Thyroid gland (tissue), 4 donors: ENCODE data around the gene RBFA. TPM values are rescaled to one million over a fixed set of nuclear protein-coding genes. Genes with fewer than 3 reads are reported as not detected.

Source experiments
- DNase-seq, 2 donors: peaks; one replicate each; pipeline ENCODE4 v3.0.0-alpha.2; 2019
- H3K27ac ChIP-seq, 3 donors: fragments of 200-600 bp; sonication (generic); 1 replicate in 2 of 3; 2 replicates in 1 of 3; pipeline ENCODE4 v1.5.1; 2016 to 2019; ENCODE audit warnings: mild to moderate bottlenecking in 1 of 3, moderate library complexity in 1 of 3
- H3K27me3 ChIP-seq: fragments of 200-600 bp; sonication (generic); one replicate; pipeline ENCODE4 v1.5.1; 2019
- H3K36me3 ChIP-seq, 2 donors: fragments of 200-600 bp; sonication (generic); one replicate each; pipeline ENCODE4 v1.5.1; 2016 to 2019
- H3K4me1 ChIP-seq, 2 donors: fragments of 200-600 bp; sonication (generic); one replicate each; pipeline ENCODE4 v1.5.1; 2017 to 2019
- H3K4me3 ChIP-seq, 3 donors: fragments of 200-600 bp; sonication (generic); replicated peaks in 1 of 3; 1 replicate in 2 of 3; 2 replicates in 1 of 3; pipeline ENCODE4 v1.5.1; 2016; ENCODE audit warnings: mild to moderate bottlenecking in 1 of 3
- H3K9me3 ChIP-seq: fragments of 200-600 bp; sonication (generic); one replicate; pipeline ENCODE4 v1.5.1; 2017
- POLR2A ChIP-seq, 2 donors: fragments of 450-650 bp; IDR thresholded peaks; one replicate each; pipeline ENCODE4 v1.6.1; 2017; ENCODE audit warnings: antibody characterized with exemption in 2 of 2, mild to moderate bottlenecking in 2 of 2, moderate library complexity in 1 of 2
- WGBS, 2 donors: methylation state at CpG; one replicate each; pipeline ENCODE4 v1.1.5; 2017; 5-methylcytosine and 5-hydroxymethylcytosine counted together
- intact Hi-C: fragments of 100-400 bp; cut with DNase I; formaldehyde crosslinking; loops from one replicate; pipeline ENCODE4 v1.15.1; 2023
- total RNA-seq, 4 donors: library from RNA; depleted of rRNA; stranded (reverse); fragments of >200 nt; gene quantifications; one replicate each; pipeline ENCODE4 v1.2.3, GENCODE V29; 2016
- TF ChIP-seq, protein P1 (sequence below), 6 experiments: fragments of 200-600 bp in 3 of 6; fragments of 450-650 bp in 3 of 6; sonication (generic) in 3 of 6; IDR thresholded peaks; one replicate each; pipeline ENCODE4 v1.5.1; 2016 to 2019; ENCODE audit warnings: antibody characterized with exemption in 6 of 6, mild to moderate bottlenecking in 2 of 6, inconsistent platforms in 1 of 6, moderate library complexity in 1 of 6

RBFA gene
- total RNA-seq, 4 donors from 2014 or later = 23.5 to 36.5 (median 35.2) TPM

GRCh38 chr18:80002468-80002867 is 31.8 kb upstream of the RBFA start:
- Histone ChIP-seq H3K9me3 (no peaks in the 10 kb centered on the region), H3K4me1 (no peaks in the 10 kb centered on the region), H3K27me3 (no peaks in the 10 kb centered on the region), H3K4me3 (no peak overlapping the region), H3K27ac (no peak overlapping the region), H3K36me3 (no peaks in the 10 kb centered on the region)
- DNase-seq = no peak
- TF ChIP-seq POLR2A (IDR thresholded peaks at IDR 0.05) = no peak
- TF ChIP-seq, protein P1, sequence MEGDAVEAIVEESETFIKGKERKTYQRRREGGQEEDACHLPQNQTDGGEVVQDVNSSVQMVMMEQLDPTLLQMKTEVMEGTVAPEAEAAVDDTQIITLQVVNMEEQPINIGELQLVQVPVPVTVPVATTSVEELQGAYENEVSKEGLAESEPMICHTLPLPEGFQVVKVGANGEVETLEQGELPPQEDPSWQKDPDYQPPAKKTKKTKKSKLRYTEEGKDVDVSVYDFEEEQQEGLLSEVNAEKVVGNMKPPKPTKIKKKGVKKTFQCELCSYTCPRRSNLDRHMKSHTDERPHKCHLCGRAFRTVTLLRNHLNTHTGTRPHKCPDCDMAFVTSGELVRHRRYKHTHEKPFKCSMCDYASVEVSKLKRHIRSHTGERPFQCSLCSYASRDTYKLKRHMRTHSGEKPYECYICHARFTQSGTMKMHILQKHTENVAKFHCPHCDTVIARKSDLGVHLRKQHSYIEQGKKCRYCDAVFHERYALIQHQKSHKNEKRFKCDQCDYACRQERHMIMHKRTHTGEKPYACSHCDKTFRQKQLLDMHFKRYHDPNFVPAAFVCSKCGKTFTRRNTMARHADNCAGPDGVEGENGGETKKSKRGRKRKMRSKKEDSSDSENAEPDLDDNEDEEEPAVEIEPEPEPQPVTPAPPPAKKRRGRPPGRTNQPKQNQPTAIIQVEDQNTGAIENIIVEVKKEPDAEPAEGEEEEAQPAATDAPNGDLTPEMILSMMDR (IDR thresholded peaks at IDR 0.05) = no peak
- intact Hi-C loops = loop anchor here (10.0 kb wide), 1 partner anchor 52 kb away; no protein-coding TSS in a partner anchor
- WGBS, 2 donors = 91 to 97% methylated on average over 5 of the region's 5 CpGs

DNA sequence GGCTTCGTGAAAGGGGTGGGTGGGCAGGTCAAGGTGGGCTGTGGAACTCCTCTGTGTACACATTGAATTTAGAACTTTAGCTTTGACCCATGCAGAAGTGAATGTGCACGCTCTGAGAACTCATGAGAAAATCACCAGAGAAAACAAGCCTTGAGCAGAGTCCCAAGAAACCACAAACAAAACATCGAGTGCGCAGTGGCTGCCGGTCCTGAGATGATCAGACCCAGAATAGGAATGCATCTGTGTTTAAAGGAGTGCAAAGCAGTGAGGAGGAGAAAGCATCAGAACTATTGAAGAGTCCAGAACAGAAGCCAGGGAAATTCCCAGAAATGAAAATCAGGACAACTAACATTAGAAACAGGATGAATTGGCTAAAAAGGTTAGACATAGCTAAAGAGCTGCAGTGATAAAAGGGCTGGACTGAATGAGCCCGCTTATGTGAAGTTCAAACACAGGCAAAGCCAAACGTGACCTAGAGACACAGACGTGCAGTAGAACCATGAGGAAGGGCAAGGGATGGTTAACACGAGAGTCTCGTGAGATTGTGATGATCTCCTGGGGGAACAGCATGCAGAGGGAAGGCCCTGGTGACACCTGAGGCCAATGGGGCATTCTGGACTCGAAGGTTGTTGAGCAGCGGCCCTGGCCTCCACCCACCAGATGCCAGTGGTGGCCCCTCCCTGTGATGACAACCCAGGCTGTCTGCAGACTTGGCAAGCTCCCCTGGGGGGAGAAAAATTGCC is 29.5 kb upstream of the RBFA start:
- Histone ChIP-seq H3K9me3 (no peaks in the 10 kb centered on the region), H3K36me3 (no peaks in the 10 kb centered on the region), H3K27me3 (no peaks in the 10 kb centered on the region), H3K4me1 (no peaks in the 10 kb centered on the region), H3K27ac (no peak overlapping the region), H3K4me3 (no peak overlapping the region)
- DNase-seq = no peak
- TF ChIP-seq, protein P1 (IDR thresholded peaks at IDR 0.05) = no peak
- no peak for TF ChIP-seq POLR2A (IDR thresholded peaks at IDR 0.05)
- 76 to 77% methylated on average over 12 of the region's 12 CpGs for WGBS, 2 donors
- intact Hi-C loops = loop anchor here (10.0 kb wide), 1 partner anchor 50 kb away; no protein-coding TSS in a partner anchor

DNA sequence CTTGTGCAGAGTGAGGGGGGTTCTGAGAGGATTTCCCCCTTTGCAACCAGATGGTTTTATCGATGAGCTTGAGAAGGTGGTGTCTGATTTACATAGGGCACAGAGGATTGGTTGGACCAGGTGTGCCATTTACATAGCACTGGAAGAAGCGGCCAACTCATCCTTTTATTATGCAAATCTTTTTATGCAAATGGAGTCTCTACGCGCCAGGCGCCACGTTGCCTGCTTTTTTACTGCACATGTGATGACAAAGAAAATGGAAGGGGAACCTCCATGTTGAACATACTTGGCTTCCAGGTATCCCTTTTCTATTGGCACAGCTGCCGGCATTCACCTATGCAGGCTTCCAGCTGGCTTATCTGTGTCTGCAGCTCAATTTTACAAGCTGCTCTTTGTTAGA is 27.5 kb upstream of the RBFA start:
- WGBS, 2 donors = 67 to 75% methylated on average over 7 of the region's 7 CpGs
- Histone ChIP-seq H3K4me3 (no peak overlapping the region), H3K9me3 (no peaks in the 10 kb centered on the region), H3K4me1 (no peaks in the 10 kb centered on the region), H3K27me3 (no peaks in the 10 kb centered on the region), H3K27ac (no peak overlapping the region), H3K36me3 (no peaks in the 10 kb centered on the region)
- intact Hi-C loops = loop anchor here (10.0 kb wide), 1 partner anchor 48 kb away; no protein-coding TSS in a partner anchor
- DNase-seq = no peak
- TF ChIP-seq, protein P1 (IDR thresholded peaks at IDR 0.05) = no peak
- no peak for TF ChIP-seq POLR2A (IDR thresholded peaks at IDR 0.05)

DNA sequence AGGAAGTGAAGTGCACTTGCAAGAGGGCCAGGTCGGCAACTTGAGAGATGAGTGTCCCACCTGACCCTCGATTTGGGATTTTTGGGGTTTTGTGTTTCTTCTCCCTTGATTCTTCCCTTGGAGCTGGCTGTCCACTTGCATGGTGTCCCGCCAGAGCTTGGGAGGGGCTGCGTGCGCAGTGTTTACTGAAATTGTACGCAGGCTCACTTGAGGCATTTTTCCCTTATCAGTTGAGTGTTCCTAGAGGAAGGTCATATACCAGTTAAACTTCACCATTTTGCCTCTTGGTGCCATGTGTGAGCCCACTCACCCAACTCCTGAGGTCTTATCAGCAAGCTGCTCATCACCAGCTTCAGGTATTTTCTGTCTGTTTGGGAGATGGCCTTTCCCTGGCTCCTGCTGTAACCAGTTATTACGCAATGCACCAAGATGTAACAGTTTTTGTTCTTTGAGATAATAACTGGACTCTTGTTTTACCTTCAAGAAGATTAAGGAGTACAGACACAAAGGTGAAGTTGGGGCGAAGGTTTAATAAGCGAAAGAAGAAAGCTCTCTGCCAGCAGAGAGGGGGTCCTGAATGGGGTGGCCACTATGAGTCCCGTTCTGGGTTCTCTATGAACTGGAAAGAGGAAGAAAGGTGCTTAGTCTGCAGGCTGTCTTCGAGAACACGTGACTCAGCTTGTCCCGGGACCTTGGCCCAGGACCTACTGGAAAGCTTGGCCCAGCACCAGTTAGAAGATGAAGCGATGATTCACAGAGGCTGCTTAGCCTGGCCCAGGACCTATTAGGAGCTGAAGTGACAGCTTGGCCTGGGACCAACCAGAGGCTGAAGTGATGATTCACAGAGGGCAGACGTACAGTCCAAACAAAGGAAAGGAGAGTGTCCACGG is 24.3 kb upstream of the RBFA start:
- peak overlapping the region in 1 of 3 donors; percentile 29 for H3K27ac ChIP-seq
- intact Hi-C loops = loop anchor here (10.0 kb wide), 1 partner anchor 45 kb away; no protein-coding TSS in a partner anchor

More for the DNA sequence above, 24.3 kb upstream of the RBFA start:
- Histone ChIP-seq H3K4me1 (no peaks in the 10 kb centered on the region), H3K27me3 (no peaks in the 10 kb centered on the region), H3K36me3 (no peaks in the 10 kb centered on the region), H3K4me3 (no peak overlapping the region), H3K9me3 (no peaks in the 10 kb centered on the region)
- DNase-seq = peak; percentile 32 to 72
- WGBS, 2 donors = 65 to 87% methylated on average over 16 of the region's 16 CpGs
- TF ChIP-seq POLR2A (IDR thresholded peaks at IDR 0.05) = no peak
- TF ChIP-seq, protein P1 (IDR thresholded peaks at IDR 0.05) = no peak
